B cell (primary cell): ENCODE data around the gene TNPO2.
A peak's percentile ranks its signal among the peaks of the same experiment; 100 is the strongest.

Source experiments
- CTCF ChIP-seq: fragments of 200-600 bp; IDR thresholded peaks from one replicate; pipeline ENCODE4 v1.8.0; 2022; ENCODE audit warnings: antibody characterized with exemption, mild to moderate bottlenecking
- EZH2 ChIP-seq: IDR thresholded peaks from 2 replicates; pipeline ENCODE4 v1.6.1; 2012; ENCODE audit warnings: borderline replicate concordance, low read depth, mild to moderate bottlenecking, moderate library complexity, low read length; ENCODE audit not compliant: insufficient read depth, poor library complexity, severe bottlenecking

- TF ChIP-seq EZH2 (no peak), CTCF (peak; percentile 78)
These were observed 47.3 kb downstream of the TNPO2 start for GRCh38 chr19:12676384-12676792.
